GM21786 (cell line): ENCODE data around the gene MCHR1.

Experiments used
- ATAC-seq: cut with Tn5 transposase; IDR thresholded peaks from one replicate; pipeline ENCODE4 v1.9.1; 2021; ENCODE audit not compliant: unreplicated experiment

Gene MCHR1

GRCh38 chr22:40679249-40679963 lies at the start of gene MCHR1:
TSS of gene MCHR1 (plus strand) at chr22:40679484. CDS start at chr22:40679653, 169 bp downstream.
- ATAC-seq = no peak

- ATAC-seq = no peak
These were observed 47.4 kb upstream of the MCHR1 start for GRCh38 chr22:40631925-40632324.

GRCh38 chr22:40633036-40633435 lies 46.2 kb upstream of the MCHR1 start:
- ATAC-seq = no peak

GRCh38 chr22:40634119-40634903 lies 45.0 kb upstream of the MCHR1 start:
- ATAC-seq = no peak

- no peak for ATAC-seq
These were observed 44.0 kb upstream of the MCHR1 start for GRCh38 chr22:40635043-40635939.

GRCh38 chr22:40635940-40636379 lies 43.3 kb upstream of the MCHR1 start:
- no peak for ATAC-seq

- ATAC-seq = peak; percentile 91
These were observed 42.7 kb upstream of the MCHR1 start, which contains the start of gene MRTFA for GRCh38 chr22:40636380-40637182. TSS of gene MRTFA (minus strand) at chr22:40636719.

GRCh38 chr22:40637183-40638150 lies 41.8 kb upstream of the MCHR1 start:
- ATAC-seq = peak; percentile 4

GRCh38 chr22:40638261-40638660 lies 41.0 kb upstream of the MCHR1 start:
- no peak for ATAC-seq

GRCh38 chr22:40641269-40641668 lies 38.0 kb upstream of the MCHR1 start:
- ATAC-seq = no peak

- no peak for ATAC-seq
These were observed 37.0 kb upstream of the MCHR1 start for GRCh38 chr22:40642316-40642715.

- no peak for ATAC-seq
These were observed 33.6 kb upstream of the MCHR1 start for GRCh38 chr22:40645579-40646197.

GRCh38 chr22:40648386-40648785 lies 30.9 kb upstream of the MCHR1 start:
- ATAC-seq = no peak

GRCh38 chr22:40651057-40651456 lies 28.2 kb upstream of the MCHR1 start:
- ATAC-seq = no peak

GRCh38 chr22:40651563-40652501 lies 27.5 kb upstream of the MCHR1 start:
- ATAC-seq = no peak

GRCh38 chr22:40653361-40653760 lies 25.9 kb upstream of the MCHR1 start:
- ATAC-seq = no peak

GRCh38 chr22:40654522-40655167 lies 24.6 kb upstream of the MCHR1 start:
- ATAC-seq = no peak
